OCI-LY7 (cell line): ENCODE measurements around the gene ELMO1.

Experiments
- CTCF ChIP-seq: fragments of 200-600 bp; sonication (generic); conservative IDR thresholded peaks from 2 replicates; pipeline ENCODE4 v1.5.1; 2014; ENCODE audit warnings: mild to moderate bottlenecking, antibody characterized with exemption, low read length, moderate library complexity, mixed read lengths
- EZH2phosphoT487 ChIP-seq: fragments of 200-600 bp; sonication (generic); IDR thresholded peaks from 2 replicates; pipeline ENCODE4 v1.6.1; 2018; ENCODE audit warnings: low read depth, borderline replicate concordance, mild to moderate bottlenecking, mixed run types, antibody characterized with exemption, low read length, moderate library complexity, mixed read lengths

GRCh38 chr7:37216923-37217322 lies 231.7 kb downstream of the ELMO1 start:
- TF ChIP-seq CTCF (no peak), EZH2phosphoT487 (no peak)
